GM12878 (cell line): ENCODE results near the gene EPB41L1. TPM values are rescaled to one million over a fixed set of nuclear protein-coding genes. Genes with fewer than 3 reads are reported as not detected.

ENCODE experiments used
- ATAC-seq: fragments of 200-7000 bp; cut with Tn5 transposase; 3 replicates; pipeline ENCODE4 v1.9.1; 2020; ENCODE audit warnings: mild to moderate bottlenecking, moderate library complexity
- BruUV-seq: library from RNA; stranded (reverse); fragments of 400-500 nt; replicated peaks from 2 replicates; lab custom pipeline; 2021; lab: Mats Ljungman, UMichigan
- CTCF ChIA-PET: fragments of 300-600 bp; sonication (Branson Sonifier 250); formaldehyde crosslinking; extraction: SDS; loops from one replicate; lab custom pipeline; 2021; ENCODE audit warnings: inconsistent platforms; lab: Yijun Ruan, JAX
- POLR2A ChIA-PET: fragments of 350-600 bp; formaldehyde crosslinking; extraction: SDS; loops from one replicate; lab custom pipeline; 2021; ENCODE audit warnings: inconsistent platforms; lab: Charles Lee
- RAD21 ChIA-PET: fragments of 300-600 bp; sonication (Branson Sonifier 250); formaldehyde crosslinking; loops from one replicate; lab custom pipeline; 2023; ENCODE audit warnings: antibody characterized with exemption; ENCODE audit not compliant: unreplicated experiment; lab: Charles Lee
- SMC1A ChIA-PET: fragments of 300-600 bp; sonication (Branson Sonifier 250); formaldehyde crosslinking; loops from one replicate; lab custom pipeline; 2023; ENCODE audit not compliant: unreplicated experiment, uncharacterized antibody; lab: Charles Lee
- DNase-seq: peaks from one replicate; pipeline ENCODE4 v3.0.0-alpha.2; 2011; ENCODE audit warnings: low read depth, low spot score
- FAIRE-seq: peaks from 3 replicates; lab custom pipeline; 2011; peaks lifted over from hg19 to GRCh38; lab: Jason Lieb, UNC
- H2AFZ ChIP-seq: 2 replicates; pipeline ENCODE4 v1.6.0; 2011; ENCODE audit warnings: low read depth, low read length, control low read depth; ENCODE audit not compliant: control insufficient read depth
- H3K27ac ChIP-seq: 2 replicates; pipeline ENCODE4 v1.5.1; 2011; ENCODE audit warnings: control low read depth; ENCODE audit not compliant: control insufficient read depth, insufficient read depth
- H3K27me3 ChIP-seq, 2 experiments: replicated peaks in 1 of 2; 2 replicates each; pipeline versions ENCODE4 v1.6.0 to v1.6.1; 2011; ENCODE audit warnings: low read length in 1 of 2; ENCODE audit not compliant: control insufficient read depth in 2 of 2, insufficient read depth in 2 of 2
- H3K36me3 ChIP-seq, 2 experiments: 2 replicates each; pipeline ENCODE4 v1.5.1; 2011; ENCODE audit warnings: low read length in 1 of 2; ENCODE audit not compliant: control insufficient read depth in 2 of 2, insufficient read depth in 2 of 2
- H3K4me1 ChIP-seq: 2 replicates; pipeline ENCODE4 v1.6.1; 2011; ENCODE audit warnings: mild to moderate bottlenecking, low read length, moderate library complexity, mixed read lengths; ENCODE audit not compliant: control insufficient read depth, insufficient read depth
- H3K4me2 ChIP-seq: 2 replicates; pipeline ENCODE4 v1.6.0; 2011; ENCODE audit warnings: control low read depth; ENCODE audit not compliant: control insufficient read depth, insufficient read depth
- H3K4me3 ChIP-seq: fragments of 200-600 bp; sonication (generic); 2 replicates; pipeline ENCODE4 v1.5.1; 2016
- H3K79me2 ChIP-seq: 2 replicates; pipeline ENCODE4 v1.6.0; 2011; ENCODE audit warnings: low read length; ENCODE audit not compliant: control insufficient read depth, insufficient read depth
- H3K9ac ChIP-seq: 2 replicates; pipeline ENCODE4 v1.8.0; 2011; ENCODE audit warnings: low read length, control low read depth, mixed read lengths; ENCODE audit not compliant: control insufficient read depth, insufficient read depth
- H3K9me3 ChIP-seq: replicated peaks from 3 replicates; pipeline ENCODE4 v1.5.1; 2011; ENCODE audit warnings: mild to moderate bottlenecking, low read length; ENCODE audit not compliant: control insufficient read depth, insufficient read depth
- H4K20me1 ChIP-seq: 2 replicates; pipeline ENCODE4 v1.6.0; 2011; ENCODE audit not compliant: control insufficient read depth, insufficient read depth
- CREB1 ChIP-seq: IDR thresholded peaks from 2 replicates; pipeline ENCODE4 v1.6.1; 2012; ENCODE audit warnings: low read depth, mild to moderate bottlenecking, inconsistent platforms
- E4F1 ChIP-seq: fragments of 450-650 bp; IDR thresholded peaks from 2 replicates; pipeline ENCODE4 v1.6.1; 2018; ENCODE audit warnings: borderline replicate concordance, mild to moderate bottlenecking; ENCODE audit not compliant: partially characterized antibody
- HDAC6 ChIP-seq: fragments of 200-600 bp; sonication (generic); IDR thresholded peaks from one replicate; pipeline ENCODE4 v1.8.0; 2017; ENCODE audit warnings: antibody characterized with exemption; ENCODE audit not compliant: unreplicated experiment
- IKZF2 ChIP-seq, 2 experiments: fragments of 450-650 bp; IDR thresholded peaks; 2 replicates each; pipeline ENCODE4 v1.6.1; 2017; ENCODE audit warnings: mild to moderate bottlenecking in 2 of 2, moderate library complexity in 2 of 2
- KAT2A ChIP-seq: conservative IDR thresholded peaks from 2 replicates; pipeline ENCODE4 v1.6.1; 2011; ENCODE audit warnings: low read depth, low read length; ENCODE audit not compliant: control insufficient read depth
- MXI1 ChIP-seq: fragments of 150-350 bp; IDR thresholded peaks from 2 replicates; pipeline ENCODE4 v1.6.1; 2011; ENCODE audit warnings: low read depth, mild to moderate bottlenecking, inconsistent platforms, low read length, improper control_type of control experiment
- RAD51 ChIP-seq: fragments of 450-650 bp; IDR thresholded peaks from 2 replicates; pipeline ENCODE4 v1.6.1; 2016; ENCODE audit warnings: moderate library complexity, mild to moderate bottlenecking, inconsistent platforms
- RFX5 ChIP-seq: IDR thresholded peaks from 2 replicates; pipeline ENCODE4 v1.6.1; 2011; ENCODE audit warnings: low read depth, low read length, improper control_type of control experiment
- TARDBP ChIP-seq: IDR thresholded peaks from 2 replicates; pipeline ENCODE4 v1.6.1; 2016; ENCODE audit warnings: borderline replicate concordance
- USF1 ChIP-seq: IDR thresholded peaks from 2 replicates; pipeline ENCODE4 v1.6.1; 2011; ENCODE audit warnings: borderline replicate concordance, low read depth, mild to moderate bottlenecking, moderate library complexity, mixed read lengths, low read length; ENCODE audit not compliant: insufficient read depth; ENCODE audit errors: extremely low read length
- USF2 ChIP-seq: IDR thresholded peaks from 2 replicates; pipeline ENCODE4 v1.6.1; 2011; ENCODE audit warnings: low read depth, low read length, improper control_type of control experiment, borderline replicate concordance
- ZNF207 ChIP-seq: fragments of 450-650 bp; IDR thresholded peaks from 2 replicates; pipeline ENCODE4 v1.6.1; 2014; ENCODE audit warnings: antibody characterized with exemption, mild to moderate bottlenecking, borderline replicate concordance
- WGBS: methylation state at CpG from one replicate; pipeline ENCODE4 v1.1.6; 2016; ENCODE audit warnings: low lambda C conversion rate; ENCODE audit not compliant: insufficient replicate concordance, insufficient coverage; ENCODE audit errors: missing lambda C conversion rate; 5-methylcytosine and 5-hydroxymethylcytosine counted together
- in situ Hi-C: fragments of 300-500 bp; cut with MboI; formaldehyde crosslinking; loops from 9 replicates; pipeline ENCODE4 v1.14.3; 2018; ENCODE audit warnings: mixed read lengths
- intact Hi-C: fragments of 100-400 bp; cut with micrococcal nuclease; formaldehyde crosslinking; loops from one replicate; pipeline ENCODE4 v1.14.2; 2022; ENCODE audit not compliant: unreplicated experiment
- polyA plus RNA-seq, 11 experiments: library from polyadenylated mRNA; depleted of rRNA in 4 of 11; unstranded in 6 of 11; stranded (reverse) in 5 of 11; fragments of >200 nt; fragmentation: Nextera tagmentation in 4 of 11; fragmentation: Illumina TruSeq in 1 of 11; extraction: Ambion mirVana in 4 of 11; extraction: Trizol in 1 of 11; gene quantifications; 1 replicate in 1 of 11; 2 replicates in 10 of 11; pipeline versions ENCODE4 v1.2.1 to v1.2.3, GENCODE V29; 2011 to 2016; ENCODE audit warnings: inconsistent platforms in 2 of 11, missing spikeins in 2 of 11, low read depth in 1 of 11
- total RNA-seq, 4 experiments: library from RNA; depleted of rRNA in 3 of 4; stranded (reverse); fragments of >200 nt in 3 of 4; fragmentation: Illumina TruSeq in 1 of 4; extraction: Trizol in 1 of 4; gene quantifications; 2 replicates each; pipeline versions ENCODE4 v1.2.1 to v1.2.3, GENCODE V29; 2013 to 2021

Gene EPB41L1
- total and polyA plus RNA-seq, 10 of the 15 experiments (the other 5 are each of a cell fraction or from before 2014, with no cell fraction given) = 0.08 to 3.2 (median 0.31) TPM

- TF ChIP-seq HDAC6 = no peak
Observed at GRCh38 chr20:36167902-36168503, 13.5 kb downstream of the EPB41L1 start (continued).

GRCh38 chr20:36170542-36171215 is 16.1 kb downstream of the EPB41L1 start:
- H3K4me3 ChIP-seq = no peak overlapping the region
- WGBS = 26% methylated on average over 10 of the region's 10 CpGs
- RAD21 ChIA-PET = no interaction called here
- no peaks in the 10 kb centered on the region for H3K9me3 ChIP-seq
- ATAC-seq (no peak), DNase-seq (no peak)
- intact Hi-C loops (no loop called here), in situ Hi-C loops (no loop called here)
- H2AFZ ChIP-seq = no peak overlapping the region
- SMC1A ChIA-PET = no interaction called here
- H3K4me2 ChIP-seq = no peak overlapping the region
- TF ChIP-seq KAT2A = no peak
- TF ChIP-seq MXI1 = no peak
- TF ChIP-seq USF1 = no peak
- no peak for TF ChIP-seq ZNF207
- TF ChIP-seq RFX5 = no peak
- TF ChIP-seq USF2 = no peak
- TF ChIP-seq TARDBP = no peak
- TF ChIP-seq CREB1 = no peak
- TF ChIP-seq E4F1 = no peak
- no peak for TF ChIP-seq IKZF2 (IDR thresholded peaks at IDR 0.05)
- no peak for TF ChIP-seq RAD51
- TF ChIP-seq, all 136 proteins: peak for 0
- ChIA-PET CTCF (interaction anchor here (1.5 kb wide), 1 partner anchor 13 kb away, joined by 3 read pairs; no protein-coding TSS in a partner anchor), POLR2A (no interaction called here)
- no peaks in the 10 kb centered on the region; the same call in 1 of the 2 replicates for H4K20me1 ChIP-seq
- H3K79me2 ChIP-seq = no peaks in the 10 kb centered on the region
- H3K36me3 ChIP-seq = no peaks in the 10 kb centered on the region
- BruUV-seq = no TSS peak
- H3K27ac ChIP-seq = no peak overlapping the region
- no peak overlapping the region for H3K9ac ChIP-seq
- no peaks in the 10 kb centered on the region for H3K4me1 ChIP-seq
- H3K27me3 ChIP-seq = no peaks in the 10 kb centered on the region; a peak in 1 of 4 replicates
- no peak for FAIRE-seq
